H1 (cell line): ENCODE measurements around the gene FRMD4A. TPM values are rescaled to one million over a fixed set of nuclear protein-coding genes. Genes with fewer than 3 reads are reported as not detected.

Experiments used
- CTCF ChIA-PET: fragments of 300-600 bp; sonication (Branson Sonifier 250); formaldehyde crosslinking; loops from one replicate; lab custom pipeline; 2021; ENCODE audit not compliant: partially characterized antibody; lab: Charles Lee
- POLR2A ChIA-PET: fragments of 300-600 bp; sonication (Branson Sonifier 250); formaldehyde crosslinking; loops from one replicate; lab custom pipeline; 2021; ENCODE audit warnings: inconsistent platforms; ENCODE audit not compliant: partially characterized antibody; lab: Charles Lee
- DNase-seq, 2 experiments: peaks; one replicate each; pipeline versions ENCODE4 v3.0.0 to v3.0.0-alpha.2; 2010 to 2022; ENCODE audit warnings: low spot score in 2 of 2, low read depth in 1 of 2, mixed read lengths in 1 of 2
- FAIRE-seq: peaks from 2 replicates; lab custom pipeline; 2011; peaks lifted over from hg19 to GRCh38; lab: Jason Lieb, UNC
- H2AFZ ChIP-seq: 2 replicates; pipeline ENCODE4 v1.8.1; 2012; ENCODE audit warnings: low read length, inconsistent platforms
- H2AK5ac ChIP-seq: 2 replicates; pipeline ENCODE4 v1.6.1; 2013; ENCODE audit warnings: low read depth, low read length
- H2BK120ac ChIP-seq: replicated peaks from 2 replicates; pipeline ENCODE3; 2013; ENCODE audit warnings: low read depth, low read length, inconsistent platforms
- H2BK12ac ChIP-seq: 2 replicates; pipeline ENCODE4 v1.6.1; 2013; ENCODE audit warnings: low read depth, low read length
- H2BK15ac ChIP-seq: 2 replicates; pipeline ENCODE4 v1.6.1; 2013; ENCODE audit warnings: low read length
- H2BK20ac ChIP-seq: 2 replicates; pipeline ENCODE4 v1.6.1; 2013; ENCODE audit warnings: low read length
- H2BK5ac ChIP-seq: 2 replicates; pipeline ENCODE4 v1.6.1; 2013; ENCODE audit warnings: low read depth, low read length
- H3K14ac ChIP-seq: 2 replicates; pipeline ENCODE4 v1.6.1; 2013; ENCODE audit warnings: inconsistent platforms; ENCODE audit not compliant: insufficient read length
- H3K18ac ChIP-seq: 2 replicates; pipeline ENCODE4 v1.6.1; 2013; ENCODE audit warnings: low read length; ENCODE audit errors: extremely low read depth
- H3K23ac ChIP-seq: 2 replicates; pipeline ENCODE4 v1.6.1; 2013; ENCODE audit warnings: inconsistent platforms; ENCODE audit not compliant: insufficient read length
- H3K23me2 ChIP-seq: 2 replicates; pipeline ENCODE4 v1.6.1; 2013; ENCODE audit warnings: low read depth, low read length
- H3K27ac ChIP-seq: 2 replicates; pipeline ENCODE4 v1.6.1; 2011; ENCODE audit warnings: low read depth, low read length, inconsistent platforms
- H3K27me3 ChIP-seq, 4 experiments: replicated peaks in 1 of 4; 1 replicate in 1 of 4; 2 replicates in 3 of 4; pipeline versions ENCODE4 v1.6.1 to v1.8.1; 2011 to 2013; ENCODE audit warnings: low read length in 3 of 4, mild to moderate bottlenecking in 3 of 4, inconsistent platforms in 2 of 4, mixed read lengths in 2 of 4, moderate library complexity in 1 of 4; ENCODE audit not compliant: control insufficient read depth in 3 of 4, insufficient read depth in 3 of 4; ENCODE audit errors: extremely low read depth in 1 of 4
- H3K36me3 ChIP-seq, 4 experiments: 2 replicates each; pipeline versions ENCODE4 v1.6.1 to v1.8.1; 2011 to 2013; ENCODE audit warnings: mild to moderate bottlenecking in 4 of 4, low read length in 3 of 4, moderate library complexity in 2 of 4, control low read depth in 1 of 4, inconsistent platforms in 1 of 4; ENCODE audit not compliant: insufficient read depth in 4 of 4, control insufficient read depth in 2 of 4
- H3K4ac ChIP-seq: replicated peaks from 2 replicates; pipeline ENCODE3; 2013; ENCODE audit warnings: low read length, low read depth, mixed read lengths, inconsistent platforms; ENCODE audit not compliant: insufficient read length
- H3K4me1 ChIP-seq, 4 experiments: replicated peaks in 1 of 4; 1 replicate in 1 of 4; 2 replicates in 3 of 4; pipeline versions ENCODE4 v1.6.1 to v1.8.1; 2011 to 2013; ENCODE audit warnings: low read length in 3 of 4, inconsistent platforms in 2 of 4, mixed read lengths in 1 of 4; ENCODE audit not compliant: insufficient read depth in 4 of 4, control insufficient read depth in 3 of 4
- H3K4me2 ChIP-seq, 2 experiments: 2 replicates each; pipeline versions ENCODE4 v1.6.1 to v1.8.1; 2011 to 2013; ENCODE audit warnings: low read depth in 2 of 2, low read length in 2 of 2, control low read depth in 1 of 2, inconsistent platforms in 1 of 2, mild to moderate bottlenecking in 1 of 2; ENCODE audit not compliant: insufficient read depth in 1 of 2
- H3K4me3 ChIP-seq, 4 experiments: fragments of 200-600, 300-600 bp in 1 of 4; sonication (generic), shearing (Covaris generic), sonication (Bioruptor Twin) in 1 of 4; 2 replicates each; pipeline versions ENCODE4 v1.5.1 to v1.8.1; 2011 to 2016; ENCODE audit warnings: low read length in 4 of 4, low read depth in 3 of 4, control low read depth in 2 of 4, inconsistent platforms in 2 of 4, mild to moderate bottlenecking in 2 of 4, mixed read lengths in 1 of 4, moderate library complexity in 1 of 4; ENCODE audit not compliant: insufficient read depth in 2 of 4; ENCODE audit errors: extremely low read depth in 1 of 4
- H3K56ac ChIP-seq: replicated peaks from 2 replicates; pipeline ENCODE3; 2013; ENCODE audit warnings: low read depth, mild to moderate bottlenecking, mixed read lengths, low read length, inconsistent platforms; ENCODE audit not compliant: insufficient read length
- H3K79me1 ChIP-seq: 2 replicates; pipeline ENCODE4 v1.6.1; 2013; ENCODE audit warnings: low read depth, low read length, control low read depth
- H3K79me2 ChIP-seq, 2 experiments: 2 replicates each; pipeline versions ENCODE4 v1.6.1 to v1.8.1; 2012 to 2013; ENCODE audit warnings: low read length in 2 of 2, mild to moderate bottlenecking in 2 of 2, inconsistent platforms in 1 of 2; ENCODE audit not compliant: insufficient read depth in 2 of 2, control insufficient read depth in 1 of 2
- H3K9ac ChIP-seq, 4 experiments: replicated peaks in 1 of 4; 1 replicate in 1 of 4; 2 replicates in 3 of 4; pipeline versions ENCODE4 v1.6.1 to v1.8.1; 2011 to 2013; ENCODE audit warnings: low read depth in 3 of 4, low read length in 3 of 4, control low read depth in 2 of 4, mild to moderate bottlenecking in 2 of 4, moderate library complexity in 2 of 4, inconsistent platforms in 1 of 4; ENCODE audit errors: extremely low read depth in 1 of 4
- H3K9me3 ChIP-seq, 2 experiments: 2 replicates each; pipeline versions ENCODE4 v1.6.1 to v1.8.1; 2012 to 2013; ENCODE audit warnings: mild to moderate bottlenecking in 2 of 2, moderate library complexity in 2 of 2, control low read depth in 1 of 2, inconsistent platforms in 1 of 2, low read depth in 1 of 2, low read length in 1 of 2, mixed read lengths in 1 of 2; ENCODE audit not compliant: insufficient read depth in 2 of 2
- H4K20me1 ChIP-seq, 2 experiments: replicated peaks in 1 of 2; 2 replicates each; pipeline versions ENCODE3 to v1.8.1; 2011 to 2013; ENCODE audit warnings: inconsistent platforms in 2 of 2, low read length in 2 of 2, mild to moderate bottlenecking in 1 of 2; ENCODE audit not compliant: insufficient read depth in 2 of 2, control insufficient read depth in 1 of 2
- H4K5ac ChIP-seq: 2 replicates; pipeline ENCODE4 v1.6.1; 2013; ENCODE audit warnings: low read length, low read depth, mixed read lengths, inconsistent platforms; ENCODE audit not compliant: insufficient read length
- H4K8ac ChIP-seq: 2 replicates; pipeline ENCODE4 v1.8.0; 2013; ENCODE audit warnings: mild to moderate bottlenecking, moderate library complexity, low read length, inconsistent platforms; ENCODE audit not compliant: insufficient read depth; ENCODE audit errors: extremely low read depth
- H4K91ac ChIP-seq: replicated peaks from 2 replicates; pipeline ENCODE3; 2013; ENCODE audit warnings: low read length, mixed read lengths, inconsistent platforms; ENCODE audit not compliant: insufficient read length
- CEBPB ChIP-seq: IDR thresholded peaks from 2 replicates; pipeline ENCODE4 v1.6.1; 2012; ENCODE audit warnings: low read depth, low read length
- HDAC6 ChIP-seq: IDR thresholded peaks from one replicate; pipeline ENCODE4 v1.7.1; 2012; ENCODE audit warnings: low read depth, mild to moderate bottlenecking, inconsistent platforms, low read length, moderate library complexity
- RAD21 ChIP-seq, 2 experiments: IDR thresholded peaks in 1 of 2; conservative IDR thresholded peaks in 1 of 2; 2 replicates each; pipeline ENCODE4 v1.6.1; 2011; ENCODE audit warnings: low read depth in 2 of 2, low read length in 2 of 2, improper control_type of control experiment in 1 of 2, inconsistent platforms in 1 of 2, mild to moderate bottlenecking in 1 of 2, moderate library complexity in 1 of 2
- RNF2 ChIP-seq: fragments of 200-900, 300-1000 bp; sonication (generic); IDR thresholded peaks from 2 replicates; pipeline ENCODE4 v1.7.1; 2016; ENCODE audit warnings: borderline replicate concordance, low read depth, mild to moderate bottlenecking, antibody characterized with exemption, low read length; ENCODE audit not compliant: poor library complexity, severe bottlenecking; ENCODE audit errors: missing control alignments
- SAP30 ChIP-seq: fragments of 300-600 bp; sonication (generic); IDR thresholded peaks from 2 replicates; pipeline ENCODE4 v1.7.1; 2012; ENCODE audit warnings: low read length, moderate library complexity, mild to moderate bottlenecking, inconsistent platforms; ENCODE audit not compliant: insufficient read depth, insufficient replicate concordance
- SP2 ChIP-seq: IDR thresholded peaks from 2 replicates; pipeline ENCODE4 v1.6.1; 2012; ENCODE audit warnings: mild to moderate bottlenecking, low read length, inconsistent platforms
- SRF ChIP-seq: IDR thresholded peaks from 2 replicates; pipeline ENCODE4 v1.6.1; 2011; ENCODE audit warnings: mild to moderate bottlenecking, low read depth, low read length, moderate library complexity
- TEAD4 ChIP-seq: IDR thresholded peaks from 2 replicates; pipeline ENCODE4 v1.6.1; 2012; ENCODE audit warnings: low read depth, low read length, inconsistent platforms, mixed read lengths
- WGBS, 2 experiments: shearing (Covaris generic) in 1 of 2; methylation state at CpG; one replicate each; pipeline versions ENCODE4 v1.1.6 to v1.1.7; 2013 to 2015; ENCODE audit warnings: low lambda C conversion rate in 2 of 2, mixed read lengths in 2 of 2, inconsistent platforms in 1 of 2, low coverage in 1 of 2, missing lambda C conversion rate in 1 of 2; ENCODE audit not compliant: insufficient replicate concordance in 2 of 2, insufficient coverage in 1 of 2, insufficient read length in 1 of 2; ENCODE audit errors: extremely low coverage in 1 of 2, missing lambda C conversion rate in 1 of 2; 5-methylcytosine and 5-hydroxymethylcytosine counted together
- polyA plus RNA-seq, 7 experiments: library from polyadenylated mRNA; depleted of rRNA in 3 of 7; stranded (reverse) in 5 of 7; unstranded in 2 of 7; fragments of >200 nt in 5 of 7; fragments of 200-250 nt in 2 of 7; gene quantifications; 1 replicate in 5 of 7; 2 replicates in 1 of 7; 4 replicates in 1 of 7; pipeline versions ENCODE4 v1.2.1 to v1.2.3, GENCODE V29; 2011 to 2013; ENCODE audit warnings: missing spikeins in 2 of 7, mixed read lengths in 2 of 7
- total RNA-seq: library from RNA; stranded (reverse); fragmentation: NEBNext Ultra II Directional; extraction: Animal tissue kit (Norgen Biotek cat#: 25700); gene quantifications from 2 replicates; pipeline ENCODE4 v1.2.1, GENCODE V29; 2021
- TF ChIP-seq, protein P1 (sequence below): IDR thresholded peaks from 2 replicates; pipeline ENCODE4 v1.6.1; 2012; ENCODE audit warnings: low read length, inconsistent platforms
- TF ChIP-seq, protein P2 (sequence below): IDR thresholded peaks from 2 replicates; pipeline ENCODE4 v1.6.1; 2012; ENCODE audit warnings: inconsistent platforms

Gene FRMD4A
- total and polyA plus RNA-seq, 2 of the 8 experiments (the other 6 are each of a cell fraction or from before 2014, with no cell fraction given): 38.6 to 39.6 TPM

DNA sequence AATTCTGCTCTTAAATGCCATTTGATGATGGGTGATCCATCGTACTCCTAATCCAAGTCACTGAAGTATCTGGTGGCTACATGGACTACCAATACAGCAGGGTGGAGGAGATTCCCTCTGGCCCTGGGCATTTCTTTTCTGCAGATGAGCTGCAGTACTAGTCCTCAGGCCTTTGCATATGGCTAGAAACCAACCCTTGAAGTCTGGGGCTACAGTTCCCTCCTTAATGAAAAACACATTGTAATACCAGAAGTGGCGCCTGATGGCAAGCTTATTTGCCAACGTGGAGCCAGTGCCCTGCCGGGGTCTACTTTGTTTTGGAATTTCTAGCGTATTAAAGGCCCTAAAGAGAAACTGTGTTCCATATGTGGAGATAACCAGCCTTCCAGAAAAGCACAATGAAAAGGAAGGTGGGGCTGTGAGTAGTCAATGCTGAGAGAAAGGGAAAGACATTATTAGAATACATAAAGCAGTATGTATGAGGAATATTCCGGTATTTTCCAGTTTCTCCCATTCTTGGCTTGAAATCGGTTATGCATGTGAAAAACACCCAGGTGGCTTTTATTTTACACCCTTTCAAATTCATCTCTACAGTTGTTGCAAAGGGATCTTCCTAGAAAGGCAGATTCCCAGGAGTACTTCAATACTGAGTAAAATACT is 375.2 kb downstream of the FRMD4A start:
- Histone ChIP-seq H3K9me3 (no peaks in the 10 kb centered on the region), H3K79me2 (no peaks in the 10 kb centered on the region), H3K9ac (no peak overlapping the region), H2AFZ (no peak overlapping the region), H3K56ac (no peak overlapping the region), H4K20me1 (no peaks in the 10 kb centered on the region), H2BK120ac (no peak overlapping the region), H3K4ac (no peak overlapping the region), H3K79me1 (no peaks in the 10 kb centered on the region), H3K23ac (no peak overlapping the region), H3K18ac (no peak overlapping the region), H2BK20ac (no peak overlapping the region), H4K5ac (no peak overlapping the region), H3K4me3 (no peak overlapping the region), H3K4me2 (no peak overlapping the region), H2BK5ac (no peak overlapping the region), H3K14ac (no peak overlapping the region), H3K27ac (no peak overlapping the region), H4K91ac (no peak overlapping the region), H3K4me1 (peaks cover 0 to 8% (median 4%) of the 10 kb centered on the region in 4 experiments; a peak in 4 of 7 replicates), H2BK15ac (no peak overlapping the region), H2AK5ac (no peak overlapping the region), H4K8ac (no peak overlapping the region), H3K27me3 (no peaks in the 10 kb centered on the region), H2BK12ac (no peak overlapping the region), H3K23me2 (0 out of 2 replicates have a peak, but pooled peaks cover 3% of the 10 kb centered on the region), H3K36me3 (no peaks in the 10 kb centered on the region)
- ChIA-PET CTCF (no interaction called here), POLR2A (no interaction called here)
- WGBS, 2 experiments: 93% methylated on average over 7 of the region's 7 CpGs; no CpG with 5 or more reads in 1 of the 2 experiments
- FAIRE-seq (no peak), DNase-seq (no peak)
- TF ChIP-seq RNF2: no peak
- no peak for TF ChIP-seq SP2
- no peak for TF ChIP-seq TEAD4
- TF ChIP-seq, protein P1, sequence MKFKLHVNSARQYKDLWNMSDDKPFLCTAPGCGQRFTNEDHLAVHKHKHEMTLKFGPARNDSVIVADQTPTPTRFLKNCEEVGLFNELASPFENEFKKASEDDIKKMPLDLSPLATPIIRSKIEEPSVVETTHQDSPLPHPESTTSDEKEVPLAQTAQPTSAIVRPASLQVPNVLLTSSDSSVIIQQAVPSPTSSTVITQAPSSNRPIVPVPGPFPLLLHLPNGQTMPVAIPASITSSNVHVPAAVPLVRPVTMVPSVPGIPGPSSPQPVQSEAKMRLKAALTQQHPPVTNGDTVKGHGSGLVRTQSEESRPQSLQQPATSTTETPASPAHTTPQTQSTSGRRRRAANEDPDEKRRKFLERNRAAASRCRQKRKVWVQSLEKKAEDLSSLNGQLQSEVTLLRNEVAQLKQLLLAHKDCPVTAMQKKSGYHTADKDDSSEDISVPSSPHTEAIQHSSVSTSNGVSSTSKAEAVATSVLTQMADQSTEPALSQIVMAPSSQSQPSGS: no peak
- TF ChIP-seq, protein P2, sequence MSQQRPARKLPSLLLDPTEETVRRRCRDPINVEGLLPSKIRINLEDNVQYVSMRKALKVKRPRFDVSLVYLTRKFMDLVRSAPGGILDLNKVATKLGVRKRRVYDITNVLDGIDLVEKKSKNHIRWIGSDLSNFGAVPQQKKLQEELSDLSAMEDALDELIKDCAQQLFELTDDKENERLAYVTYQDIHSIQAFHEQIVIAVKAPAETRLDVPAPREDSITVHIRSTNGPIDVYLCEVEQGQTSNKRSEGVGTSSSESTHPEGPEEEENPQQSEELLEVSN: no peak
- no peak for TF ChIP-seq SAP30
- no peak for TF ChIP-seq RAD21 (IDR thresholded peaks at IDR 0.05 in 1 of 2, conservative IDR thresholded peaks at IDR 0.05 in 1 of 2; ENCODE audit: low read depth in 2 of 2, low read length in 2 of 2)
- TF ChIP-seq HDAC6: no peak
- no peak for TF ChIP-seq CEBPB
- no peak for TF ChIP-seq SRF
